NT2/D1 (cell line): Measurements from ENCODE around the gene C5orf24.
"Not testable (repeated sequence)": the region's sequence is repeated elsewhere in the genome, so short reads cannot be mapped to it uniquely, and the experiment has no call there.

ENCODE experiments used
- YY1 ChIP-seq: IDR thresholded peaks from 2 replicates; pipeline ENCODE4 v1.6.1; 2011; ENCODE audit not compliant: insufficient read length, insufficient read depth
- ZNF274 ChIP-seq: IDR thresholded peaks from 2 replicates; pipeline ENCODE4 v1.6.1; 2011; ENCODE audit warnings: mild to moderate bottlenecking, low read depth, low read length

- TF ChIP-seq YY1, ZNF274: not testable (repeated sequence)
These were observed 35.9 kb downstream of the C5orf24 start for GRCh38 chr5:134881711-134882110.
